ENCODE results near the gene FIBCD1.

Gene FIBCD1, protein sequence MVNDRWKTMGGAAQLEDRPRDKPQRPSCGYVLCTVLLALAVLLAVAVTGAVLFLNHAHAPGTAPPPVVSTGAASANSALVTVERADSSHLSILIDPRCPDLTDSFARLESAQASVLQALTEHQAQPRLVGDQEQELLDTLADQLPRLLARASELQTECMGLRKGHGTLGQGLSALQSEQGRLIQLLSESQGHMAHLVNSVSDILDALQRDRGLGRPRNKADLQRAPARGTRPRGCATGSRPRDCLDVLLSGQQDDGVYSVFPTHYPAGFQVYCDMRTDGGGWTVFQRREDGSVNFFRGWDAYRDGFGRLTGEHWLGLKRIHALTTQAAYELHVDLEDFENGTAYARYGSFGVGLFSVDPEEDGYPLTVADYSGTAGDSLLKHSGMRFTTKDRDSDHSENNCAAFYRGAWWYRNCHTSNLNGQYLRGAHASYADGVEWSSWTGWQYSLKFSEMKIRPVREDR

DNA sequence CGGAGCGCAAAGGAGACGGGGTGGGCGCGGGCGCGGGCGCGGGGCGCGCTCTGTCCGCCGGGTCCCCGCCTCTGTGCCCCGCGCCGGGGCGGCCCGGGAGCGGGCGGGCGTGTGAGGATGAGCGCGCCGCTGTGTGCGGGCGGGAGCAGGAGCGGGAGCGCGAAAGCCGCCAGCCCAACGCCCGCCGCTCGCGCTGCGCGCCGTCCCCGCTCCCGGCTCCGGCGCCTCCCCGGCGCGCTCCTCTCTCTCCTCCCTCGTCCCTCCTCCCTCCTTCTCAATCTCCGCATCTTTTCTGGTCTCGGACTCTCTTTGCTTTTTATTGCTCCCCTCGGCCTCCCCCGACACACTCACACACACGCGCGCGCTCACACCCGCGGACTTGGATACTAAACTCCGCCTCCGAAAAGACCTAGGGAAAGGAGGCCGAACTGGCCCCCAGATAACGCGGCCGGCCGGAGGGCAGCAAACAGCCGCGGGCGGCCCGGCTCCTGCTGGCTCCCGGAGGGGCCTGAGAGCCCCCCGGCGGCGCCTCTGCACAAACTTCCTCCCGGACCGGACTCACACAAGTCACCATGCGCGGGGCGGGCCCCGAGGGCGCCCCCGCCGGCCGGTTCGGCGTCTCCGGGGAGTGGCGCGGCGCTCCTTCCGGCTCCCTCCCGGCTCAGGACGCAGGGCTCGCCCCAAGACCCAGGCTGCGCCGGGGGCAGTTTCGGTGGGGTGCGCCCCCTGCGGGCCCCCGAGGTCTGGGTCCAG lies at the start of gene FIBCD1:
Gene FIBCD1 (minus strand): TSS at position 596 of the 753 bp plus-strand sequence. CDS start 640 bp downstream, outside the sequence.
- DNase-seq, result peak; percentile 24 to 30

DNA sequence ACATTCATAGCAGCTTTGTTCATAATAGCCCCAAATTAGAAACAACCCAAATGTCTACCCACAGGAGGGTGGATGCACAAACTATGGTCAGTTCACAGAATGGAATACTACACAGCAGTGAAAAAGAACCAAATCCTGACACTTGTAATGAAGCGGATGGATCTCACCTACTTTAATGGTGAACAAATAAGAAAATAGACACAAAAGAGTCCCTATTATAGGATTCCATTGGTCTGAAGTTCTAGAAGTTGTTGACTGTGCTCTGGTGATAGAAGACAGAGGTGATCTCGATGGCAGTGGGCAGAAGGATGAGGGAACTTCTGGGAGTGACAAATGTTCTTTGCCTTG lies 49.3 kb upstream of the FIBCD1 start:
- no peak for DNase-seq

DNA sequence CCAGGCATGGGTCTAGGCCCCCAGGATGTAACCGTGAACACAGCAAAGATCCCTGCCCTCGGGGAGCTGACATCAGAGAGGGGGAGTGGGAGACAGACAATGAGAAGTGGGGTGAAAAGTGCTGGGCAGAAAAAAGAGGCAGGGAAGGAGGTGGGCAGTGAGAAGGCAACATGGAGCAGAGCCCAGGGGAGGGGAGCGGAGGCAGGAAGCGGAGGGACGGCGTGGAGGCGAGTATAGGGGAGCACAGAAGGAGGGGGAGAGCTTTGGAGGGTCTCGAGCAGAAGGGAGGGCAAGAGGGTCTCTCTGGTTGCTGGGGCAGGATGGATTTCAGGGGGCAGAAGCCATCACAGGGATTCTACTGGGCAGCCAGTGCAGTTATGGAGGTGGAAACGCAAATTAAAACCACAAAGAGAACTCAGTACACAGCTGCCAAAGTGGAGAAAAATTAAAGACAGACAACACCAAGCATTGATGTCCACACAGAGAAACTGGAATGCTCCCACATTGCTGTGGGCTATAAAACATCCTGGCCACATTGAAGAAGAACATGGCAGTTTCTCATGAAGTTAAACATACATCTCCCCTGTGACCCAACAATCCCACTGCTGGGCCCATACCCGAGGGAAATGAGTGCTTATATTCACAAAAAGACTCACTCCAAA lies 48.8 kb upstream of the FIBCD1 start:
- no peak for DNase-seq

DNA sequence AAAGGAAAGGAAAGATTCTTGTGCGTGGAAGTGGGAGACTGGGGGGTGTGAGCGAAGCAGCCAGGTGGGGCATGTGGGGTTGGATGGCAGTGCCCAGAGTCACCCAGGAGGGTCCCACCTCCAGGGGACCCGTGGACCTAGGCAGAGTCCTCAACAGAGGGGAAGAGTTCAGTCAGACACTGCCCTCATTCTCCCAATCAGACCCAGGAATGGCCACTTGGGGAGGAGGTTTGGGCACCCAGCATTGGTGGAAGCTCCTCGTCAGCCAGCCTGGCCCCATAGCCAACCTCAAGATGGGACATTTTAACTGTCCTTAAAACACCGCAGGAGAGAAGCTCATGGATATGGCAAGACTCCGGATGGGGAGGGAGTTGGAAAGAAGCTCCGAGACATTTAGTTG lies 48.0 kb upstream of the FIBCD1 start:
- no peak for DNase-seq

DNA sequence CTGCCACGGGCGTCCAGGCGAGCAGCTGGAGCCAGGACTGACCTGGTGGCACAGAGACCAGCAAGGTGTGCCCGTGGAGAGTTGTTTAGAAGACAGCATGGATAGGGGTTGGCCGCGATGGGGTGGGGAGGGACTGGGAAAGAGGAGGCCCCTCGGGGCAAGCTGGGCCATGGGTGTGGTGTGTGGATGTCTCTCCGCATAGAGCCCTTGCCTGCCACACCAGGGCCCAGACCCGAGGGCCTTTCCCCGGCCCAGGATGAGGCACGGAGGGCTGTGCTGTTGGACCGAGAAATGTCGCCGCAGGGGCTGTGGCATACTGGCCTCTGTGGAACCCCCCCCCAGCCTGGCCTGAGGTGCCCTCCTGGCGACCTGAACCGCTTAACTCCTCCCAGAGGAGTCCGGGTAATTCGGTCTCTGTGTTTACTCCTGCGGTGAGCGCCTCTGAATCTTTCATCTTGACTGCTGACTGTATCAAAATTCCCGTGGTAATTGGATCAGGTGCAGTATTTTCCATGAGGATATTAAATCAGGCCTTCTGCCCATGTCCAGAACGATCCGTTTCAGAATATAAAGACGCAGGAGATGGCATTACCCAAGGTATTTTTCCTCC lies 47.4 kb upstream of the FIBCD1 start:
- DNase-seq, result no peak

DNA sequence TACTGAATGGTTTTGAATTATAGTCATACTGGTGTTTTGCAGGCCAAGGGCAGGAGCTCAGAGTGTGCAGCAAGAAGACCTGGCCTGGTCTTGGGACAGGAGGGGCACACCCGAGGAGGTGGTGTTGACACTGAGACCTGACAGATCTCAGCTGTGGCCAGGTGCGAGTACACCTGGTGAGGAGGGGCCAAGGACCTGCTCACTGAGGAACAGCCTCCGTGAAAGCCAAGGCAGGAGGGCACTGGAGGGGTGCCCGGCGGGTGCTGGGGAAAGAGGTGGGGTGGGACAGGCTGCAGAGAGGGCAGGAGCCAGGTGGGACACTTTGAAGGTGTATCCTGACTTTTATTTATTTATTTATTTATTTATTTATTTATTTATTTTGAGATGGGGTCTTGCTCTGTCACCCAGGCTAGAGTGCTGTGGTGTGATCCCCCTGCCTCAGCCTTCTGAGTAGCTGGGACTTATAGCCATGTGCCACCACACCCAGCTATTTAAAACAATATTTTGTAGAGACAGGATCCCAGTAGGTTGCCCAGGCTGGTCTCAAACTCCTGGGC lies 46.6 kb upstream of the FIBCD1 start:
- no peak for DNase-seq

DNA sequence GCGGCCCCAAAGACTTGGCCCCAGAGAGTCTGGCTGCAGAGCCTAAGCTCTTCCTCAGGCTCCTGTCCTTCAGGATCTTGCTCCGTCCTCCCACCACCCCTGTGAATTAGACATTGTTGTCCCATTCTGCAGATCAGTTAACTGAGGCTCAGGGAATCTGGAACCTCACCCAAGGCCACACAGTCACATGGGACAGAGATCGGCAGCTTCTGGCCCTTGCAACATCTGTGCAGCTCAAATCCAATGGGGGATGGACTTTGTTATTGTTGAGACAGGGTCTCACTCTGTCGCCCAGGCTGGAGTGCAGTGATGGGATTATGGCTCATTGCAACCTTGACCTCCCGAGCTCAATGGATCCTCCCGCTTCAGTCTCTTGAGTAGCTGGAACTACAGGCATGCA lies 46.0 kb upstream of the FIBCD1 start:
- DNase-seq, result no peak

DNA sequence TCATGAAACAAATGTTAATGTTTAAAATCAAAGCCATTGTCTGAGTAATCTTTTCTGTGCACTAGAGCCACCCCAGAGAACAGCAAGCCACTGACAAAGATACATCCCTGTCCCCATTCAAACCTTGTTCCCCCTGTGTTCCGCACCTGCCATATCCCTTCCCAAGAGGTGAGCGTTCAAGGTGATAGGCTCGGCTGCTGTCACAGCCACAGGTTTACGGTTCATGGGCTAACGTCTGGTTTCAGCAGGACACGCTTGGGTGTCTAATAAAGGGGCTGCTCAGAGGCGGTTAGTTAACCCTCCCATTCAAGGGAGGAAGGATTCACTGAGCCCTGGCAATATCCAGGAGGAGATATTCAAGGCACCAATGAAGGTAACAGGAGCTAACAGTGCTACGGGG lies 45.5 kb upstream of the FIBCD1 start:
- DNase-seq, result no peak

DNA sequence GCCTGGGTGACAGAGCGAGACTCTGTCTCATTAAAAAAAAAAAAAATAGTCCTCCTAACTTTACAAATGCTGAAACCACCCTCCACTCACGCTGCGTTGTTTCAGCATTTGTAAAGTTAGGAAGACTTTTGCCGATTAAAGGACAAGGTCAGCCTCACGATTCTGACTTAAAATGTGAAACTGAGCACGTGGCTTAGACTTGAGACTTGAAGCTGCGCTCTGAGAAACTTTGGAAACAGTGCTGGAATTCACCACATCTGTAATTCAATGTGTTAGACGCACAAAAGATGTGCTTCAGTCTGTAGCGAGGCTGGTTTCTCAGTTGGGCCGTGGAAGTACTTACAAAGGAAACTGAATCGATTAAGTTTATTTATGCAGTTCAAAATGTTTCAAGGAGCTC lies 44.9 kb upstream of the FIBCD1 start:
- no peak for DNase-seq

DNA sequence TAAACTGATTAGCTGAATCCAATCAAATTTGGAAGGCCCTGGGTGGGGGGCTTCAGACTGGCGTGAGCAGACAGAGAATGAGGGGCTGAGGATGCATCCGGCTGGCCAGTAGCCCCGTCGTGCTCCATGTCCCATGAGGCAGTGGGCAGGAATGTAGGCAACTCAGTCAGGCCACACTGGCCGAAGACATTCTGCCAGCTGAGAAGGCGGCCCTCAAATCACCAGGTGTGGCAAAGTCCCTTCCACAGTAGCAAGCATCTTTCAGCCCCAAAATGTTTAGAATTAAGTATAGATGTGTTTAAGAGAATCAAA lies 44.3 kb upstream of the FIBCD1 start:
- DNase-seq, result no peak

DNA sequence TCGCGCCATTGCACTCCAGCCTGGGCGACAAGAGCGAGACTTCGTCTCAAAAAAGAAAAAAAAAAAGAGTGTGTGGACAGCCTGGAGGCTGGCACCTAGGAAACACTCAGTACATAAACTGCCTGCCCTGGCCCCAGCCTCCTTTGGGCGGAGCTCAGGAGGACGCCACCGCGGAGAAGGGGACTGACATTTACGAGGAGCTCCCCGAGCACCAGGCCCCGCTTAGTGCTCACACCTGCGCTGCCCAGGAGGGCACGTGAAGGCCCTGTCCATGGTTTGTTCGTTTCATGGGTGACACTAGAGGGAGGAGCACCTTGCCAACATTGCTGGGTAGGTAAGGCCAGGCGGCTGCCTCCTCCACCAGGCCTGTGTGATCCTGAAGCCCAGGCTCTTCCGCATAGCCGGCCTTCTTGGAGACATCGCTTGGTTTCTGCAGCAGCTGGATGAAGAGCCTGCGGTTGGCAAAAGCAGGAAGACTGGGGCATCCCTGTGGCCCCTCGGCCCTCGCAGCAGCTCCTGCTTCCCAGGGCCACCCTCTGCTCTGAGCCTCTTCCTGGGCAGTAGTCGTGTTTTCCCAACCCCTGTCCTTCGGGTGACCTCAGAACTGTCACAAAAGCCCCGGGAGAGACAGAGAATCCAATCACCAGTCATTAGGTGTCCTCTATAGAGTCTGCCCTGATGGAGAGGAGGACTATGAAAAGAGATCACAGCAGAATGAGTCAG lies 43.8 kb upstream of the FIBCD1 start:
- no peak for DNase-seq

DNA sequence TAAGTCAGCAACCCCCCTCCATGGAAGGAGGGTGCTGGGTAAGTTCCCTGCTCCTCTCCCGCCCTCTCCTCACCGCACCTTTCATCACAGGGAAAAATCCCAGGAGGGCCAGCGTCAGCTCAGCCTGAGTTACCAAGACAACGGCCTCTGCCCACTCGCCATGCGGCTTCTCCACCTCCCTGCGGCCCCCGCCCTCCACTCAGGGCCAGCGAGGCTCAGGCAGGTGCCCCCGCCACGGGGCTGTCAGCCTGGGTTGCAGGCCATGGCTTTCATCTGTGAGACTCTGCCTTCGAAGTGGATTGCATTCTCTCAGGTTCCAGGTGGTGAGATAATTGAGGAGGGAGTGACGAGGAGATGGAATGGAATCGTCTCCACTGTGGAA lies 42.7 kb upstream of the FIBCD1 start:
- no peak for DNase-seq

DNA sequence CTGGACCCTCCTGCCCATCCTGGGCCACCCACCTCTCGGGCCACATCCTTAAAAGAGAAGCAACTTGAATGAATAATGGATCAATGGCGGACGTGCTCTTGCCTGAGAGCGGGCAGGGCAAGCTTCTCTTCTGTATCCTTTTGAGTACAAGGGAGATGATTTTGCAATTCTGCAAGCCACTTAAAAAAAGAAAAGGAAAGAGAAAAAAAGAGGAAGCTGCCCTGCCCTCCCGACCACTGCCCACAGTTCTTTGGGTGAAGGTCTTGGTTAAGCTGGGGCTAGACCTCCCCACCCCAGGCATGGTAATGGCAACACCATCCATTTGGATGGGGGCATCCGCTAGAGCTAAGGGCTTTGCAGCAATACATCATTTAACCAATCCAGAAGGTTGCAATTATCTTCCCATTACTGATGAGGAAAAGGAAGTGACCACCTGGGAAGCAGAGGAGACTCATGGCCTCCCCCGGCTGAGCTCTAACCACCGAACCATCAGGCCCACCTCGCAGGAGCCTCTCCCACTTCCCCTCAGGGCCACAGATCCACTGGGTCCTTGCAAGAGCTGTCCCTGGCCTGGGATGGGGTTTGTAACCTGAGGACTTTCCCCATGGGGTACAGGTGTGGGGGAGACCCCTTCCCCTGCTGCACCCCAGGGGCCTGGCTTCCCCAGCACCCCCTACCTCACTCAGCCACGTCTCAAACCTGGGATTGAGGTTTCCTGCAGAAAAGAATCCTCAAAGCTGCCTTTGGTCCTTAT lies 42.1 kb upstream of the FIBCD1 start:
- DNase-seq, result peak; percentile 83 to 84

DNA sequence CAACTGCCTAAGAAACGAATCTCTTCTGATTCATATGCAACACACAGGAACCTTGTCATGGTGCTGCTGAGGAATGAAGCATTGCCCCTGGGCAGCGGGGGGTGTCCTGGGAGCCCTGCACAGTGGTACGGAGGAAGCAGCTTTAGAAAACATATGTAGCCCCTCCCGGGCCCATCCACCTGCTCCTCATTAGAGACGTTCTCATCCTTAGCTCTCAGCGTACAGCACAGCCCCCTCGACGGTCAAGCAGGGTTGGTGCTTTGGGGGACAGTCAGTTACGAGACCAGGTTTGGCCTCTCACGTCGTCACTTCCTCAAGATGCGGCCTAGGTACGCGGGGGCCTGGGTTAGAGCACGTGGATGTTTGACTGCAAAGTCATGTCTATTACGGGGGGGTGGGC lies 41.5 kb upstream of the FIBCD1 start:
- no peak for DNase-seq

DNA sequence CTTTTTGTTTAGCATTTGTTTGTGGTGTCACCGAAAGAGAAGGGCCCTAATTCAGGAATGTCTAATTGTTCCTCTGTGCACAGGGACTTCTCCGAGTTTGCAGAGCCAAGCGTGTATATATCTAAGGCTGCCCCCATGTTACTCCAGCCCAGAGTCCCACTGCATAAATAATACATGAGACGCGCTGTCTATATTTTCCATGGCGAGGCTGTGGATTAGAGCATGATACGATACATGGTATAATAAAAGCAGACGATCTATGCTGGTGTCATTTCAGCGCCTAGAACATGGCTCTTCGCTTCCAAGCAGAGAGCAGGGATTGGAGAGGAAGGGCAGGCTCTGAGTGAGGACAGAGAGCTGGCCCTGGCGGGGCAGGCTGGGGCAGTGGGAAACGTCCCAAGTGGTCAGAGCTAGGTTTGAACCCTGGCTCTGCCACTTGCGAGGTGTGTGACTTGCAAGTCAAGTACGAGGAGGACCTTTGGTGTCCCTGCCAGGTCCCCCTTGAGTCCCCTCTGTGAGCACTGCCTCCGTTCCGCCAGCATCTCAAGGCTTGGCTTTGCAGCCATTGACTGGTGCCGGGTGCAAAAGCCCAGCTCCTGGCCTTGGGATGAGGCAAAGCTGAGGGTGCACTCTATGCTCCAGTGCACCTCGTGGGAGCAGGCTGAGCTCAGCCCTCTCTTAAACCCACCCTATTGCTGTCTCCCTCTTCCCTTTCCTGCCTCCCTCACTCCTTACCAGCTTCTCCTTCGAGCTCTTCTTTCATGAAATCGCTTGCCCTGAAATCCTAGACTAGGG lies 40.7 kb upstream of the FIBCD1 start:
- DNase-seq, result no peak

DNA sequence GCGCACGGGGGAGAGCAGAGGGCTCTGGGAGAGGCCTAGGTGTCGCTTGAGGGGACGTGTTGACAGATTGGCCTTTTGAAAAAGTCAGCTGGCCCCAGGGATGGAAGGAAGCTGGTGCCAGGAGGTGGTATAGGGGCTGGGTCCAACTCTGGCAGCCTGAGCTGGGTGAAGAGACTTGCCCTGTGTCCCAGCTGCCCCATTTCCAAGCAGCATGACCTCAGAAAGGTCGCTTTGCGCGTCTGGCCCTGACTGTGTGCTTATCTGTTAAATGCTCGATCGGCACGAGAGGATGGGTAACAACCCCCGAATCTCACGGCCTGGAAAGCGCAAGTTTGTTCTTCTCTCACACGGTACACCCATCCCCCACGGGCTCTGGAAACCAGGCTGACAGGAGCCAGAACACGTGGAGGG lies 38.8 kb upstream of the FIBCD1 start:
- no peak for DNase-seq

DNA sequence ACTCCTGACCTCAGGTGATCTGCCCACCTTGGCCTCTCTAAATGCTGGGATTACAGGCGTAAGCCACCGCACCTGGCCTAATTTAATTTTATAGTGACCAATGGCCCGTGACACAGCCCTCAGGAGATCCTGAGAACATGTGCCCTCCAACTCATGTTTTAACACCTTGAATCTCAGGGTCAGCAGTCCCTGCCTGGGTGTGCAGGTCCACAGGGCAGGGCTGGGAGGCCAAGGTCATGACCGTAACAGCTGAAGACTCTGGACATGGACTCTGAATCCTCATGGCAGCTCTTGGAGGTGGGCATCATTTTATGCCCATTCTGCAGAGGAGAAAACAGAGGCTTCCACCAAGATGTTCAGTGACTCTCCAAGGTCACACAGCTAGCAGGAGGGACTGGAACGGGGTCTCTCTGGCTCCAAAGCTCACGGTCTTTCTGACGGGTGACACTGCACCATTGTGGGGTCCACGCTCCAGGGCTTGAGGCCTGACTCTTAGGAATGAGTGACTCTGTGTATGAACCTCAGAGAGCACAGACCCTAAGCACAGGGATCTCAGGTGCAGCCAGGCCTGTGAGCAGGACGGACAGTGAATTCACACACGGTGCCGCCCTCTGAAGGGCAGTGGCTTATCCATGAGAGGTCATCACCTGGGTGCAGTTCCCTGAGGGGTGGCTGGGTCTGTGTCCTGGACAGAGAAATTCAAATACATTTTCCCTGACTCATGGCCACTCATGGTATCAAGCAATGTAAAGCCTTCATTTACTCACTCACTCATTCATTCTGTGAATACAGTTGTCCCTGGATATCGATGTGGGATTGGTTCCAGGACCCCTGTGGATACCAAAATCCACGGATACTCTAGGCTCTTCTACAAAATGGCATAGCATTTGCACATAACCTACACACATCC lies 37.1 kb upstream of the FIBCD1 start:
- no peak for DNase-seq

DNA sequence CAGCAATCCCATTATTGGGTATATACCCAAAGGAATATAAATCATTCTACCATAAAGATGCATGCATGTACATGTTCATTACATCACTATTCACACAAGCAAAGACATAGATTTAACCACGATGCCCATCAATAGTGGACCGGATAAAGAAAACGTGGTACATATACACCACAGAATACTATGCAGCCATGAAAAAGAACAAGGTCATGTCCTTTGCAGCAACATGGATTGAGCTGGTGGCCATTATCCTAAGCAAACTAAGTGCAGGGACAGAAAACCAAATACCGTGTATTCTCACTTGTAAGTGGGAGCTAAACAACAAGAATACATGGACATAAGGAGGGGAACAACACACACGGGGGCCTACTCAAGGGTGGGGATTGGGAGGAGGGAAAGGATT lies 36.1 kb upstream of the FIBCD1 start:
- no peak for DNase-seq

DNA sequence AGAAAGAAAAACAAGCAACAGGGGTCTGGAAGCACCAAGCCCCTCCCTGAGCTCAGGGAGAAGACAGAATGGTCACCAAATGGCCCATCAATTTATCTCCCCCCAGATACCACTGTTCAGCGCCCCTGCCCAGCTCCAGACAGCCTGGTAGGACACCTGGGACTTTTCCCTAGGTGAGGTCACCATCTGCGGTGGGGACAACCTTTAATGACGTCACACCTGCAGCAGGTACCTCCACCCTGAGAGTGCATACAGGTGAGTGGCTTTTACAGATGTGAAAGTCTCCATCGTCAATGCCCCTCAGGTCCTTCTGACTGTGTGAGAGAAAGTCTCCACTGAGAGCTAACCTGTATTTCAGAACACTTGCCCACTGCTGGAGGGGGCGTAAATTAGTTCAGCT lies 35.6 kb upstream of the FIBCD1 start:
- DNase-seq, result no peak

Measured in Kasumi-1 (cell line).